HL-60 (cell line): ENCODE data around the gene SMC3.
"Not testable (repeated sequence)": the region's sequence is repeated elsewhere in the genome, so short reads cannot be mapped to it uniquely, and the experiment has no call there.

Experiments used
- DNase-seq, 2 experiments: peaks; one replicate each; pipeline ENCODE4 v3.0.0-alpha.2; 2010 to 2020; ENCODE audit warnings: low read depth in 1 of 2, low spot score in 1 of 2
- H3K27ac ChIP-seq: fragments of 250-450 bp; sonication (Bioruptor Pico); replicated peaks from 2 replicates; pipeline ENCODE4 v1.5.1; 2020; ENCODE audit warnings: mild to moderate bottlenecking, moderate library complexity
- H3K27me3 ChIP-seq: fragments of 250-450 bp; sonication (Bioruptor Pico); 2 replicates; pipeline ENCODE4 v1.5.1; 2021; ENCODE audit warnings: mild to moderate bottlenecking, moderate library complexity; ENCODE audit not compliant: insufficient read depth, poor library complexity, severe bottlenecking
- H3K4me3 ChIP-seq: replicated peaks from 2 replicates; pipeline ENCODE4 v1.5.1; 2011; ENCODE audit warnings: mild to moderate bottlenecking, control low read depth, low read length; ENCODE audit not compliant: insufficient read depth
- CTCF ChIP-seq: IDR thresholded peaks from one replicate; pipeline ENCODE4 v1.5.1; 2011; ENCODE audit warnings: low read length, control low read depth, inconsistent platforms; ENCODE audit not compliant: insufficient read depth
- GABPA ChIP-seq: IDR thresholded peaks from 2 replicates; pipeline ENCODE4 v1.6.1; 2012; ENCODE audit warnings: low read depth
- POLR2AphosphoS5 ChIP-seq: IDR thresholded peaks from 2 replicates; pipeline ENCODE4 v1.6.1; 2012; ENCODE audit warnings: low read depth
- REST ChIP-seq: IDR thresholded peaks from 2 replicates; pipeline ENCODE4 v1.6.1; 2012; ENCODE audit warnings: low read depth; ENCODE audit not compliant: insufficient replicate concordance
- SPI1 ChIP-seq: IDR thresholded peaks from 2 replicates; pipeline ENCODE4 v1.6.1; 2012; ENCODE audit warnings: low read depth, mild to moderate bottlenecking, borderline replicate concordance

SMC3 gene

GRCh38 chr10:110617425-110618229 lies 50.1 kb downstream of the SMC3 start:
- H3K27ac ChIP-seq, result no peak overlapping the region
- no peaks in the 10 kb centered on the region for H3K27me3 ChIP-seq
- no peak for DNase-seq
- H3K4me3 ChIP-seq, result no peak overlapping the region
- TF ChIP-seq SPI1, result no peak

- H3K4me3 ChIP-seq, result no peak overlapping the region
- no peak overlapping the region for H3K27ac ChIP-seq
- TF ChIP-seq GABPA, result no peak
- no peak for TF ChIP-seq REST
- TF ChIP-seq SPI1, result no peak
- TF ChIP-seq POLR2AphosphoS5, result no peak
- TF ChIP-seq CTCF, result no peak
- no peak for DNase-seq
- H3K27me3 ChIP-seq, result no peaks in the 10 kb centered on the region
Observed at GRCh38 chr10:110618230-110618610, 50.7 kb downstream of the SMC3 start.

- no peak overlapping the region for H3K4me3 ChIP-seq
- TF ChIP-seq POLR2AphosphoS5 (no peak), REST (no peak), SPI1 (no peak), GABPA (no peak), CTCF (no peak)
- DNase-seq, result no peak
- no peaks in the 10 kb centered on the region for H3K27me3 ChIP-seq
- H3K27ac ChIP-seq, result no peak overlapping the region
Observed at GRCh38 chr10:110619514-110620397, 52.3 kb downstream of the SMC3 start.

- no peak overlapping the region for H3K27ac ChIP-seq
- H3K27me3 ChIP-seq, result no peaks in the 10 kb centered on the region
- no peak for TF ChIP-seq SPI1
- no peak for TF ChIP-seq REST
- no peak for TF ChIP-seq CTCF
- TF ChIP-seq POLR2AphosphoS5, result no peak
- TF ChIP-seq GABPA, result no peak
- no peak overlapping the region for H3K4me3 ChIP-seq
- DNase-seq, result no peak
Observed at GRCh38 chr10:110620398-110620719, 52.9 kb downstream of the SMC3 start.

GRCh38 chr10:110623316-110623715 lies 55.8 kb downstream of the SMC3 start:
- H3K27ac ChIP-seq, DNase-seq, H3K4me3 ChIP-seq, H3K27me3 ChIP-seq: not testable (repeated sequence)
